SU-DHL-6 (cell line): Measurements from ENCODE around the gene CACUL1.

Experiments used
- H2AFZ ChIP-seq: fragments of 200-600 bp; sonication (generic); 2 replicates; pipeline ENCODE4 v1.6.1; 2014; ENCODE audit warnings: low read depth, mild to moderate bottlenecking, moderate library complexity, mixed read lengths, antibody characterized with exemption, low read length; ENCODE audit not compliant: severe bottlenecking
- H3F3A ChIP-seq: fragments of 200-600 bp; shearing (Covaris generic); 2 replicates; pipeline ENCODE4 v1.6.0; 2016; ENCODE audit warnings: antibody characterized with exemption, mild to moderate bottlenecking; ENCODE audit not compliant: insufficient read depth
- H3K27ac ChIP-seq: fragments of 200-600 bp; sonication (generic); 2 replicates; pipeline ENCODE4 v1.5.1; 2016; ENCODE audit warnings: low read depth, mild to moderate bottlenecking, low read length, moderate library complexity, mixed read lengths
- H3K27me3 ChIP-seq: fragments of 200-600 bp; sonication (generic), shearing (Covaris generic); 2 replicates; pipeline ENCODE4 v1.6.0; 2014; ENCODE audit warnings: mild to moderate bottlenecking, low read length
- H3K36me3 ChIP-seq: fragments of 200-600 bp; sonication (generic); 2 replicates; pipeline ENCODE4 v1.6.1; 2014; ENCODE audit warnings: mild to moderate bottlenecking, low read length, mixed read lengths
- H3K4me2 ChIP-seq: fragments of 300-600, 200-600 bp; shearing (Covaris generic), sonication (generic); 2 replicates; pipeline ENCODE4 v1.6.0; 2014; ENCODE audit warnings: low read length, low read depth, mild to moderate bottlenecking; ENCODE audit not compliant: poor library complexity, severe bottlenecking
- H3K4me3 ChIP-seq: fragments of 200-600 bp; sonication (generic); 2 replicates; pipeline ENCODE4 v1.5.1; 2014; ENCODE audit warnings: antibody characterized with exemption, low read length, mild to moderate bottlenecking, mixed read lengths; ENCODE audit not compliant: insufficient read depth, poor library complexity, severe bottlenecking
- H3K79me2 ChIP-seq: fragments of 200-600 bp; sonication (generic); 2 replicates; pipeline ENCODE4 v1.6.1; 2014; ENCODE audit warnings: mild to moderate bottlenecking, low read length, moderate library complexity; ENCODE audit not compliant: insufficient read depth
- H3K9ac ChIP-seq: fragments of 200-600 bp; sonication (generic); 2 replicates; pipeline ENCODE4 v1.7.0; 2014; ENCODE audit warnings: mild to moderate bottlenecking, low read length
- H3K9me2 ChIP-seq: fragments of 200-600 bp; sonication (generic); replicated peaks from 2 replicates; pipeline ENCODE4 v1.6.1; 2014; ENCODE audit warnings: low read length; ENCODE audit not compliant: insufficient read depth
- H3K9me3 ChIP-seq: fragments of 200-600 bp; sonication (generic); 2 replicates; pipeline ENCODE4 v1.6.1; 2014; ENCODE audit warnings: low read length, mixed read lengths; ENCODE audit not compliant: insufficient read depth
- H4K20me1 ChIP-seq: fragments of 200-600 bp; sonication (generic); 2 replicates; pipeline ENCODE4 v1.6.1; 2014; ENCODE audit warnings: low read depth, mild to moderate bottlenecking, antibody characterized with exemption, low read length, moderate library complexity, mixed read lengths
- EZH2phosphoT487 ChIP-seq: fragments of 200-600 bp; sonication (generic), shearing (Covaris generic); conservative IDR thresholded peaks from 2 replicates; pipeline ENCODE4 v1.6.1; 2018; ENCODE audit warnings: mild to moderate bottlenecking, antibody characterized with exemption, low read length, moderate library complexity, mixed read lengths
- TF ChIP-seq, protein P1 (sequence below): fragments of 200-600 bp; sonication (generic); IDR thresholded peaks from one replicate; pipeline ENCODE4 v1.5.1; 2017; ENCODE audit warnings: antibody characterized with exemption, mild to moderate bottlenecking, low read length, moderate library complexity; ENCODE audit not compliant: insufficient read depth, poor library complexity, severe bottlenecking

CACUL1 gene

GRCh38 chr10:118689070-118689858 lies 65.5 kb downstream of the CACUL1 start:
- Histone ChIP-seq H2AFZ (no peak overlapping the region), H3K9me2 (no peaks in the 10 kb centered on the region), H3K9ac (no peak overlapping the region), H3F3A (no peaks in the 10 kb centered on the region), H3K27me3 (no peaks in the 10 kb centered on the region), H3K4me2 (no peak overlapping the region), H3K4me3 (no peak overlapping the region), H3K79me2 (no peaks in the 10 kb centered on the region), H3K9me3 (no peaks in the 10 kb centered on the region), H4K20me1 (no peaks in the 10 kb centered on the region), H3K36me3 (no peaks in the 10 kb centered on the region; the same call in 1 of the 2 replicates), H3K27ac (no peak overlapping the region)
- TF ChIP-seq, protein P1, sequence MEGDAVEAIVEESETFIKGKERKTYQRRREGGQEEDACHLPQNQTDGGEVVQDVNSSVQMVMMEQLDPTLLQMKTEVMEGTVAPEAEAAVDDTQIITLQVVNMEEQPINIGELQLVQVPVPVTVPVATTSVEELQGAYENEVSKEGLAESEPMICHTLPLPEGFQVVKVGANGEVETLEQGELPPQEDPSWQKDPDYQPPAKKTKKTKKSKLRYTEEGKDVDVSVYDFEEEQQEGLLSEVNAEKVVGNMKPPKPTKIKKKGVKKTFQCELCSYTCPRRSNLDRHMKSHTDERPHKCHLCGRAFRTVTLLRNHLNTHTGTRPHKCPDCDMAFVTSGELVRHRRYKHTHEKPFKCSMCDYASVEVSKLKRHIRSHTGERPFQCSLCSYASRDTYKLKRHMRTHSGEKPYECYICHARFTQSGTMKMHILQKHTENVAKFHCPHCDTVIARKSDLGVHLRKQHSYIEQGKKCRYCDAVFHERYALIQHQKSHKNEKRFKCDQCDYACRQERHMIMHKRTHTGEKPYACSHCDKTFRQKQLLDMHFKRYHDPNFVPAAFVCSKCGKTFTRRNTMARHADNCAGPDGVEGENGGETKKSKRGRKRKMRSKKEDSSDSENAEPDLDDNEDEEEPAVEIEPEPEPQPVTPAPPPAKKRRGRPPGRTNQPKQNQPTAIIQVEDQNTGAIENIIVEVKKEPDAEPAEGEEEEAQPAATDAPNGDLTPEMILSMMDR = no peak
- TF ChIP-seq EZH2phosphoT487 = no peak

GRCh38 chr10:118687472-118687871 lies 67.3 kb downstream of the CACUL1 start:
- no peak overlapping the region for H3K27ac ChIP-seq
- no peak overlapping the region for H3K9ac ChIP-seq
- H3K9me3 ChIP-seq = no peaks in the 10 kb centered on the region
- no peaks in the 10 kb centered on the region for H3K27me3 ChIP-seq
- no peak overlapping the region for H3K4me2 ChIP-seq
- H4K20me1 ChIP-seq = no peaks in the 10 kb centered on the region
- no peak overlapping the region for H2AFZ ChIP-seq
- H3K36me3 ChIP-seq = no peaks in the 10 kb centered on the region; the same call in 1 of the 2 replicates
- H3K79me2 ChIP-seq = no peaks in the 10 kb centered on the region
- TF ChIP-seq, protein P1 = no peak
- TF ChIP-seq EZH2phosphoT487 = no peak
- H3K4me3 ChIP-seq = no peak overlapping the region
- no peaks in the 10 kb centered on the region for H3F3A ChIP-seq
- no peaks in the 10 kb centered on the region for H3K9me2 ChIP-seq

- Histone ChIP-seq H3F3A (no peaks in the 10 kb centered on the region), H3K36me3 (no peaks in the 10 kb centered on the region)
Measured at GRCh38 chr10:118682533-118682932, 72.2 kb downstream of the CACUL1 start.

More at GRCh38 chr10:118682533-118682932, 72.2 kb downstream of the CACUL1 start:
- Histone ChIP-seq H3K9me3 (no peaks in the 10 kb centered on the region), H3K4me2 (no peak overlapping the region), H3K27me3 (no peaks in the 10 kb centered on the region), H3K79me2 (no peaks in the 10 kb centered on the region), H3K27ac (no peak overlapping the region), H4K20me1 (no peaks in the 10 kb centered on the region), H3K9me2 (no peaks in the 10 kb centered on the region), H3K4me3 (no peak overlapping the region), H3K9ac (no peak overlapping the region), H2AFZ (no peak overlapping the region)
- TF ChIP-seq, protein P1 = no peak
- TF ChIP-seq EZH2phosphoT487 = no peak
